AG04449 (cell line): Measurements from ENCODE around the gene DHX32.

Experiments
- CTCF ChIA-PET: fragments of 350-600 bp; formaldehyde crosslinking; extraction: SDS; loops from one replicate; lab custom pipeline; 2021; ENCODE audit warnings: antibody characterized with exemption; lab: Yijun Ruan, JAX
- POLR2A ChIA-PET: fragments of 400-600, 350-600 bp; formaldehyde crosslinking; extraction: SDS; loops from one replicate; lab custom pipeline; 2020; ENCODE audit warnings: antibody characterized with exemption, inconsistent platforms; lab: Yijun Ruan, JAX
- DNase-seq: peaks from one replicate; pipeline ENCODE4 v3.0.0-alpha.2; 2010; ENCODE audit warnings: low read depth, low spot score
- H3K4me3 ChIP-seq: 2 replicates; pipeline ENCODE4 v1.5.1; 2011; ENCODE audit warnings: low read depth, mild to moderate bottlenecking, control low read depth, low read length
- CTCF ChIP-seq: IDR thresholded peaks from one replicate; pipeline ENCODE4 v1.5.1; 2011; ENCODE audit warnings: mild to moderate bottlenecking, moderate library complexity, low read length, control low read depth, inconsistent platforms; ENCODE audit not compliant: insufficient read depth; ENCODE audit errors: missing control alignments

The DHX32 gene

DNA sequence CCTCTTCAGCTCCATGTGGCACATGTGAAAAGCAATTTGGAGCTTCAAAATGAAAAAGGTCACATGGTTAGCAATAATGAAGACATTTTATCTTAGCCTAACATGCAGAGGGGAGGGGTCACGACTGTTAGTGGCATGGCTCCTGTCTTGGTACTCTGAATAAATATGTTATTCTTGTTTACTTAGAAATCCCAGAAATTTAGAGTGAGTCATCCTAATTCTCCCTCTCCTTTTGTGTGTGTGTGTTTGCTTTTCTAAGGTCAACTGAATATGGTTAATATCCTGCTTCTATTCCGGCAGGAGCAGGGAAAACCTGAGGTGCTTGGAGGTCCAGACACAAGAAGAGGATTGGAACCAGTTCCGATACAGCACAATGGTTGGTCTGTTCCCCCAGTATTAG lies 40.1 kb downstream of the DHX32 start:
- ChIA-PET POLR2A (no interaction called here), CTCF (interaction anchor here (1.0 kb wide), 1 partner anchor 14 kb away, joined by 3 read pairs; no protein-coding TSS in a partner anchor)
- no peak for DNase-seq
- no peak overlapping the region for H3K4me3 ChIP-seq
- no peak for TF ChIP-seq CTCF

GRCh38 chr10:125840406-125840805 lies 40.7 kb downstream of the DHX32 start:
- CTCF ChIA-PET = interaction anchor here (1.0 kb wide), 1 partner anchor 15 kb away, joined by 3 read pairs; no protein-coding TSS in a partner anchor
- POLR2A ChIA-PET = no interaction called here
- TF ChIP-seq CTCF = no peak

DNA sequence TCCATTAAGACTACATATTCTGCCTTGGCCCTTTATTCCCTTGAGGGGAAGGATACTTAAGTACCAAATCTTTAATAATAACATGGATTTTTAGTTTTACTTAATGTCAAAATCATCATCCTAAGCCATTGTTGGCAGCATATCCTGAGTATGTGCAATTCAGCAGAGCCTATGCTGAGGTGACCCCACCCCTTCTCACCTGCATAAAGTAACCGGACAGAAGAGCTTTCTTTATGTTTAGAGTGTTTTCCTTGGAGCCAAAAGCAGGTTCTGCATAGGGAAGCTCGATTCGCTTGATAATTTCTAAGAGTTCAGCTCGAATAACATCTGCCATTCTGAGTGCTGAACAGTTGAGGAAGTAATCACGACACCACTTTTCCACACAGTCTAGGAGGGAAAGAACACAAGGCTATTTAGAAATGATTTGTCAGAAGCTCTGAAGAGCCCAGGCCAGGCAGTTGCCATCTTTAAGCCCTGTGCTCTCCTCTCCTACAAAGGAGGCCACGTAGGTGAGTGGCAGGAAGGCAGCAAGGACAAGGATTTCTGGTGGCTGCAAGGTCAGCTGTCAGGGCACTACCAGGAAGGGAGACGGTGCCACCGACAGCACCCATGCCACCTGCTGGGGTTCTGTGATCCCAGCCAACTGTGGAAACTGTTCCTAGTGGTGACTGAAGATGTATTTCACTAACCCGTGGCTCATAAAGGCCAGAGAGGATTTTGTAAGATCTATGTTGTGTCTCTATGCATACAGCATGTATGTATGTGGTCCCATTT lies 42.1 kb downstream of the DHX32 start:
- ChIA-PET POLR2A (no interaction called here), CTCF (no interaction called here)
- TF ChIP-seq CTCF = no peak
- no peak for DNase-seq
- H3K4me3 ChIP-seq = no peak overlapping the region

More at GRCh38 chr10:125840406-125840805, 40.7 kb downstream of the DHX32 start:
- H3K4me3 ChIP-seq = no peak overlapping the region
- no peak for DNase-seq

DNA sequence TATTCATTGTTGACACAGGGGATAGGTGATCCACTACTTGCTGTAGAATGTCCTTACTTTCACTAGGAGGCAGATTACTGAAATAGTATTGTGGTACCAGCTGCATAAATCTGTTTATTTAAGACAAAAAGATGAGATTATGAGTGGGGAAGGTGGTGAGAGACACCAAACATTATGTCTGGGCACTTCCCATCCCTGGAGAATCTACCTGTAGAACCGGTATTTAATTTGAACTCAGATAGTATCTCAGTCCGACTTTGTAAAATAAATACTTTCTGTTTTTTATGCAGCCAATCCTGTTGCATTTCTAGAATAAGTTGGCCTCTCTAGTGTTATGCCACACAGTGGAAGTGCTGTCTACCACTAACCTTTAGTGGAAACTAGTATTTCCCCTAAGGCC lies 44.3 kb downstream of the DHX32 start:
- H3K4me3 ChIP-seq = no peak overlapping the region
- CTCF ChIA-PET = no interaction called here
- no peak for DNase-seq
- no peak for TF ChIP-seq CTCF
- POLR2A ChIA-PET = no interaction called here

GRCh38 chr10:125828311-125828710 lies 52.8 kb downstream of the DHX32 start:
- no peak for DNase-seq
- POLR2A ChIA-PET = interaction anchor here (0.6 kb wide), 1 partner anchor 1366 kb away, joined by 3 read pairs; no protein-coding TSS in a partner anchor
- no peak overlapping the region for H3K4me3 ChIP-seq
- CTCF ChIA-PET = interaction anchor here (1.2 kb wide), 1 partner anchor 23 kb away, joined by 4 read pairs; no protein-coding TSS in a partner anchor
- no peak for TF ChIP-seq CTCF

DNA sequence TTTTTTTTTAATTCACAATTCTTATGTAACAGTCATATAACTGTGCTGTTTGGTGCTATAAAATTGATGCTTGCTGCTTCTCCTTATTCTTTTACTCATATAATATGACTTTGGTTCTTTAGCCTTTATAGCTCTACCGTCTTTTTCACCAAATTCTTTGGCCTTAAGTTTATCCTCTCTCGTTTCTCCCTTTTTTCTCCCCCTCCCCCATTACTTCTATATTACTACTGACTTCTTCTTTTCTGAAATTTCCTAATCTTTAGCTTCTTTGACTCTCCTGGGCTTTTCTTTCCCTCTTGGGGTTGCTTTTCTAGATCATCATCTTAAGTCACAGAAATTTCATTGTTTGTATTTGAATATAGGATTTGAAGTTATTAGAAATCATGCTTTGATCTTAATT lies 54.0 kb downstream of the DHX32 start:
- POLR2A ChIA-PET = no interaction called here
- no peak for DNase-seq
- CTCF ChIA-PET = no interaction called here
- no peak overlapping the region for H3K4me3 ChIP-seq
- TF ChIP-seq CTCF = no peak
